Heart left ventricle (tissue), 13 donors: ENCODE results near the gene LRRC46.

Experiments used
- POLR2A ChIP-seq, 2 donors: fragments of 450-650 bp; IDR thresholded peaks; one replicate each; pipeline ENCODE4 v1.6.1; 2017; ENCODE audit warnings: antibody characterized with exemption in 2 of 2, mild to moderate bottlenecking in 2 of 2, moderate library complexity in 2 of 2
- TF ChIP-seq, protein P1 (sequence below), 12 donors: fragments of 200-600 bp; sonication (generic) in 4 of 12; IDR thresholded peaks; one replicate each; pipeline versions ENCODE4 v1.5.0 to v1.8.0; 2018 to 2022; ENCODE audit warnings: antibody characterized with exemption in 12 of 12, mild to moderate bottlenecking in 5 of 12
- donor health status: ischemic (EF 13 %, LVEDD 7.1; RV severe dilation, severe dysfunction).
- donor health status: DM: no; HTN: yes; CAD: no.
- donor health status: DM: no; HTN: no; CAD: no.
- donor health status: ischemic (EF 25% LVEDD 6.9; RV normal size, moderate dysfunction).
- donor health status: ischemic (EF 25% LVEDD 5.7; RV mildly dilated, moderate dysfunction).
- donor health status: ischemic (EF 35%, LVEDD 5.7; RV mildly dilated, moderate dysfunction).
- donor health status: nonischemic (EF 11% LVEDD 7.7; RV severe dilation, severe dysfunction).
- donor health status: DM: yes; HTN: yes; CAD: no.
- donor health status: PGD.
- donor health status: ischemic (EF 29% LVEDD 5.4; RV normal size, mild dysfunction).
- donor health status: nonischemic (EF 23%, LVEDD 6.1; RV moderate dilation, normal function).

DNA sequence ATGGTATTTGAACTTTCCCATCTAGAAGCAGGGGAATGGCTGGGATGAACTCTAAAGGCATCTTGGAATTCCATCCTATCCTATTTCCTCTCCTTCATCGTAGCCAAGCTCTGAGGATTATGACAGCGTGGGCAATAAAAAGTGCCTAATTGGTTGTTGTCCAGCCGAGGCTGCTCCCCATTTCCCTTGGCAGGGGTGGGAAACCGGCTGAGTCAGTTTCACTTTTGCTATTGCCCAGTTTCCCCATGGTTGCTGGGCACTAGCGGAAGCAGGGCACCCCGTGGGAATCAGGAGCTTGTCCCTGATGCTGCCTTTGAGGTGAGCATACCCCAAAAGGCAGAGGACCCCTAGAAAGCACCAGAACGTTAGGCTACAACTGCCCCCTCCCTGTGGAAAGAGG lies 50.8 kb downstream of the LRRC46 start:
- TF ChIP-seq, protein P1, sequence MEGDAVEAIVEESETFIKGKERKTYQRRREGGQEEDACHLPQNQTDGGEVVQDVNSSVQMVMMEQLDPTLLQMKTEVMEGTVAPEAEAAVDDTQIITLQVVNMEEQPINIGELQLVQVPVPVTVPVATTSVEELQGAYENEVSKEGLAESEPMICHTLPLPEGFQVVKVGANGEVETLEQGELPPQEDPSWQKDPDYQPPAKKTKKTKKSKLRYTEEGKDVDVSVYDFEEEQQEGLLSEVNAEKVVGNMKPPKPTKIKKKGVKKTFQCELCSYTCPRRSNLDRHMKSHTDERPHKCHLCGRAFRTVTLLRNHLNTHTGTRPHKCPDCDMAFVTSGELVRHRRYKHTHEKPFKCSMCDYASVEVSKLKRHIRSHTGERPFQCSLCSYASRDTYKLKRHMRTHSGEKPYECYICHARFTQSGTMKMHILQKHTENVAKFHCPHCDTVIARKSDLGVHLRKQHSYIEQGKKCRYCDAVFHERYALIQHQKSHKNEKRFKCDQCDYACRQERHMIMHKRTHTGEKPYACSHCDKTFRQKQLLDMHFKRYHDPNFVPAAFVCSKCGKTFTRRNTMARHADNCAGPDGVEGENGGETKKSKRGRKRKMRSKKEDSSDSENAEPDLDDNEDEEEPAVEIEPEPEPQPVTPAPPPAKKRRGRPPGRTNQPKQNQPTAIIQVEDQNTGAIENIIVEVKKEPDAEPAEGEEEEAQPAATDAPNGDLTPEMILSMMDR (IDR thresholded peaks at IDR 0.05) = no peak
- TF ChIP-seq POLR2A (IDR thresholded peaks at IDR 0.05) = no peak
